GM12878 (cell line): ENCODE measurements around the gene DIABLO. TPM values are rescaled to one million over a fixed set of nuclear protein-coding genes. Genes with fewer than 3 reads are reported as not detected.

Experiments
- ATAC-seq: fragments of 200-7000 bp; cut with Tn5 transposase; 3 replicates; pipeline ENCODE4 v1.9.1; 2020; ENCODE audit warnings: mild to moderate bottlenecking, moderate library complexity
- Bru-seq: library from RNA; stranded (reverse); fragments of 400-500 nt; gene quantifications from one replicate; lab custom pipeline; 2021; lab: Mats Ljungman, UMichigan
- BruChase-seq, 2 experiments: library from RNA; stranded (reverse); fragments of 400-500 nt; gene quantifications; one replicate each; lab custom pipeline; 2021; lab: Mats Ljungman, UMichigan
- BruUV-seq: library from RNA; stranded (reverse); fragments of 400-500 nt; replicated peaks from 2 replicates; lab custom pipeline; 2021; lab: Mats Ljungman, UMichigan
- CTCF ChIA-PET: fragments of 300-600 bp; sonication (Branson Sonifier 250); formaldehyde crosslinking; extraction: SDS; loops from one replicate; lab custom pipeline; 2021; ENCODE audit warnings: inconsistent platforms; lab: Yijun Ruan, JAX
- POLR2A ChIA-PET: fragments of 350-600 bp; formaldehyde crosslinking; extraction: SDS; loops from one replicate; lab custom pipeline; 2021; ENCODE audit warnings: inconsistent platforms; lab: Charles Lee
- RAD21 ChIA-PET: fragments of 300-600 bp; sonication (Branson Sonifier 250); formaldehyde crosslinking; loops from one replicate; lab custom pipeline; 2023; ENCODE audit warnings: antibody characterized with exemption; ENCODE audit not compliant: unreplicated experiment; lab: Charles Lee
- SMC1A ChIA-PET: fragments of 300-600 bp; sonication (Branson Sonifier 250); formaldehyde crosslinking; loops from one replicate; lab custom pipeline; 2023; ENCODE audit not compliant: unreplicated experiment, uncharacterized antibody; lab: Charles Lee
- DNase-seq: peaks from one replicate; pipeline ENCODE4 v3.0.0-alpha.2; 2011; ENCODE audit warnings: low read depth, low spot score
- FAIRE-seq: peaks from 3 replicates; lab custom pipeline; 2011; peaks lifted over from hg19 to GRCh38; lab: Jason Lieb, UNC
- H2AFZ ChIP-seq: 2 replicates; pipeline ENCODE4 v1.6.0; 2011; ENCODE audit warnings: low read depth, low read length, control low read depth; ENCODE audit not compliant: control insufficient read depth
- H3K27ac ChIP-seq: 2 replicates; pipeline ENCODE4 v1.5.1; 2011; ENCODE audit warnings: control low read depth; ENCODE audit not compliant: control insufficient read depth, insufficient read depth
- H3K27me3 ChIP-seq, 2 experiments: replicated peaks in 1 of 2; 2 replicates each; pipeline versions ENCODE4 v1.6.0 to v1.6.1; 2011; ENCODE audit warnings: low read length in 1 of 2; ENCODE audit not compliant: control insufficient read depth in 2 of 2, insufficient read depth in 2 of 2
- H3K36me3 ChIP-seq, 2 experiments: 2 replicates each; pipeline ENCODE4 v1.5.1; 2011; ENCODE audit warnings: low read length in 1 of 2; ENCODE audit not compliant: control insufficient read depth in 2 of 2, insufficient read depth in 2 of 2
- H3K4me1 ChIP-seq: 2 replicates; pipeline ENCODE4 v1.6.1; 2011; ENCODE audit warnings: mild to moderate bottlenecking, low read length, moderate library complexity, mixed read lengths; ENCODE audit not compliant: control insufficient read depth, insufficient read depth
- H3K4me2 ChIP-seq: 2 replicates; pipeline ENCODE4 v1.6.0; 2011; ENCODE audit warnings: control low read depth; ENCODE audit not compliant: control insufficient read depth, insufficient read depth
- H3K4me3 ChIP-seq: fragments of 200-600 bp; sonication (generic); 2 replicates; pipeline ENCODE4 v1.5.1; 2016
- H3K79me2 ChIP-seq: 2 replicates; pipeline ENCODE4 v1.6.0; 2011; ENCODE audit warnings: low read length; ENCODE audit not compliant: control insufficient read depth, insufficient read depth
- H3K9ac ChIP-seq: 2 replicates; pipeline ENCODE4 v1.8.0; 2011; ENCODE audit warnings: low read length, control low read depth, mixed read lengths; ENCODE audit not compliant: control insufficient read depth, insufficient read depth
- H3K9me3 ChIP-seq: replicated peaks from 3 replicates; pipeline ENCODE4 v1.5.1; 2011; ENCODE audit warnings: mild to moderate bottlenecking, low read length; ENCODE audit not compliant: control insufficient read depth, insufficient read depth
- H4K20me1 ChIP-seq: 2 replicates; pipeline ENCODE4 v1.6.0; 2011; ENCODE audit not compliant: control insufficient read depth, insufficient read depth
- CREM ChIP-seq: IDR thresholded peaks from 2 replicates; pipeline ENCODE4 v1.6.1; 2014; ENCODE audit warnings: antibody characterized with exemption, low read depth
- GATAD2B ChIP-seq: fragments of 450-650 bp; conservative IDR thresholded peaks from 2 replicates; pipeline ENCODE4 v1.6.1; 2017; ENCODE audit warnings: low read depth, mild to moderate bottlenecking, moderate library complexity
- IRF3 ChIP-seq: fragments of 450-650 bp; IDR thresholded peaks from 2 replicates; pipeline ENCODE4 v1.6.1; 2014; ENCODE audit warnings: mild to moderate bottlenecking
- IRF5 ChIP-seq: fragments of 450-650 bp; IDR thresholded peaks from 2 replicates; pipeline ENCODE4 v1.6.1; 2017; ENCODE audit warnings: borderline replicate concordance
- JUND ChIP-seq: IDR thresholded peaks from 2 replicates; pipeline ENCODE4 v1.6.1; 2012; ENCODE audit warnings: low read depth, mild to moderate bottlenecking, low read length, improper control_type of control experiment, moderate library complexity
- SMAD5 ChIP-seq: IDR thresholded peaks from 2 replicates; pipeline ENCODE4 v1.6.1; 2016; ENCODE audit warnings: antibody characterized with exemption, low read depth
- SRF ChIP-seq, 2 experiments: IDR thresholded peaks; 2 replicates each; pipeline ENCODE4 v1.6.1; 2011; ENCODE audit warnings: low read depth in 2 of 2, low read length in 2 of 2, mild to moderate bottlenecking in 1 of 2, moderate library complexity in 1 of 2
- ZBED1 ChIP-seq: IDR thresholded peaks from 2 replicates; pipeline ENCODE4 v1.6.1; 2016; ENCODE audit warnings: borderline replicate concordance
- ZBTB4 ChIP-seq: fragments of 450-650 bp; formaldehyde crosslinking; IDR thresholded peaks from 2 replicates; pipeline ENCODE4 v1.4.0; 2022; ENCODE audit warnings: mild to moderate bottlenecking, moderate library complexity
- WGBS: methylation state at CpG from one replicate; pipeline ENCODE4 v1.1.6; 2016; ENCODE audit warnings: low lambda C conversion rate; ENCODE audit not compliant: insufficient replicate concordance, insufficient coverage; ENCODE audit errors: missing lambda C conversion rate; 5-methylcytosine and 5-hydroxymethylcytosine counted together
- in situ Hi-C: fragments of 300-500 bp; cut with MboI; formaldehyde crosslinking; loops from 9 replicates; pipeline ENCODE4 v1.14.3; 2018; ENCODE audit warnings: mixed read lengths
- intact Hi-C: fragments of 100-400 bp; cut with micrococcal nuclease; formaldehyde crosslinking; loops from one replicate; pipeline ENCODE4 v1.14.2; 2022; ENCODE audit not compliant: unreplicated experiment
- long read RNA-seq, 2 experiments: library from polyadenylated mRNA; unstranded; transcript quantifications; one replicate each; pipeline ENCODE4 v2.0.0, GENCODE V29; 2019 to 2020
- polyA minus RNA-seq, 3 experiments: library from RNA; depleted of rRNA, polyadenylated mRNA; stranded (reverse); fragments of >200 nt; gene quantifications; 2 replicates each; pipeline ENCODE4 v1.2.3, GENCODE V29; 2011
- polyA plus RNA-seq, 11 experiments: library from polyadenylated mRNA; depleted of rRNA in 4 of 11; unstranded in 6 of 11; stranded (reverse) in 5 of 11; fragments of >200 nt; fragmentation: Nextera tagmentation in 4 of 11; fragmentation: Illumina TruSeq in 1 of 11; extraction: Ambion mirVana in 4 of 11; extraction: Trizol in 1 of 11; gene quantifications; 1 replicate in 1 of 11; 2 replicates in 10 of 11; pipeline versions ENCODE4 v1.2.1 to v1.2.3, GENCODE V29; 2011 to 2016; ENCODE audit warnings: inconsistent platforms in 2 of 11, missing spikeins in 2 of 11, low read depth in 1 of 11
- total RNA-seq, 4 experiments: library from RNA; depleted of rRNA in 3 of 4; stranded (reverse); fragments of >200 nt in 3 of 4; fragmentation: Illumina TruSeq in 1 of 4; extraction: Trizol in 1 of 4; gene quantifications; 2 replicates each; pipeline versions ENCODE4 v1.2.1 to v1.2.3, GENCODE V29; 2013 to 2021

Gene DIABLO
- 71.5 and 75.5 TPM in 2 replicates for total RNA-seq (2013; cell fraction: nucleolus; rRNA removed)
- 46.6 and 56.9 TPM in 2 replicates for total RNA-seq (2014; rRNA removed)
- total RNA-seq (2014; rRNA removed; fragmentation: Illumina TruSeq; extraction: Trizol) = 47.1 and 47.4 TPM in 2 replicates
- 41.2 and 43.5 TPM in 2 replicates for total RNA-seq (2021)
- 28.3 TPM for polyA plus RNA-seq (2011; ENCODE audit: low read depth)
- 45.9 and 55.7 TPM in 2 replicates for polyA plus RNA-seq (2011; rRNA removed)
- polyA plus RNA-seq (2011; cell fraction: cytosol; rRNA removed) = 59.0 and 74.9 TPM in 2 replicates
- 43.2 and 44.1 TPM in 2 replicates for polyA plus RNA-seq (2011; cell fraction: nucleus; rRNA removed)
- polyA plus RNA-seq (2012) = 35.2 and 42.6 TPM in 2 replicates
- polyA plus RNA-seq (2014; fragmentation: Illumina TruSeq; extraction: Trizol) = 46.8 and 50.3 TPM in 2 replicates
- polyA plus RNA-seq (2014; fragmentation: Nextera tagmentation; extraction: Ambion mirVana) = 10 to 100 TPM; 18.3 to 21.1 TPM
- polyA plus RNA-seq (2014; rRNA removed) = 40.8 and 43.9 TPM in 2 replicates
- 10 to 100 TPM; 67.0 to 69.9 TPM for polyA plus RNA-seq (2016; fragmentation: Nextera tagmentation; extraction: Ambion mirVana)
- polyA minus RNA-seq (2011; rRNA and poly(A)+ RNA removed) = 34.6 and 53.2 TPM in 2 replicates
- 14.0 and 15.0 TPM in 2 replicates for polyA minus RNA-seq (2011; cell fraction: cytosol; rRNA and poly(A)+ RNA removed)
- polyA minus RNA-seq (2011; cell fraction: nucleus; rRNA and poly(A)+ RNA removed) = 23.7 and 37.4 TPM in 2 replicates
- percentile 87 among the genes with signal in this experiment for Bru-seq, nascent RNA
- BruChase-seq, experiment 1, labeled RNA remaining after a 6-hour chase = percentile 94 among the genes with signal in this experiment
- BruChase-seq, experiment 2, labeled RNA remaining after a 2-hour chase = percentile 90 among the genes with signal in this experiment
- long read RNA-seq, experiment 1, transcript DIABLO-203 (5 exons, 1,338 nt) = minor isoform, 6 of 64 reads
- long read RNA-seq, experiment 1, transcript DIABLO-207 (6 exons, 1,471 nt) = major isoform, 49 of 64 reads
- long read RNA-seq, experiment 1, partial matches to known transcripts = 0 of 64 reads
- long read RNA-seq, experiment 1, other reads (novel, unspliced or antisense) = 3 of 64 reads
- long read RNA-seq, experiment 2, transcript DIABLO-202 (6 exons, 1,336 nt) = minor isoform, 23 of 346 reads
- long read RNA-seq, experiment 2, transcript DIABLO-207 (6 exons, 1,471 nt) = major isoform, 293 of 346 reads
- long read RNA-seq, experiment 2, transcript DIABLO-201 (7 exons, 1,418 nt) = minor isoform, 5 of 346 reads
- long read RNA-seq, experiment 2, transcript DIABLO-203 (5 exons, 1,338 nt) = minor isoform, 8 of 346 reads
- long read RNA-seq, experiment 2, partial matches to known transcripts = 0 of 346 reads
- long read RNA-seq, experiment 2, other reads (novel, unspliced or antisense) = 5 of 346 reads

DNA sequence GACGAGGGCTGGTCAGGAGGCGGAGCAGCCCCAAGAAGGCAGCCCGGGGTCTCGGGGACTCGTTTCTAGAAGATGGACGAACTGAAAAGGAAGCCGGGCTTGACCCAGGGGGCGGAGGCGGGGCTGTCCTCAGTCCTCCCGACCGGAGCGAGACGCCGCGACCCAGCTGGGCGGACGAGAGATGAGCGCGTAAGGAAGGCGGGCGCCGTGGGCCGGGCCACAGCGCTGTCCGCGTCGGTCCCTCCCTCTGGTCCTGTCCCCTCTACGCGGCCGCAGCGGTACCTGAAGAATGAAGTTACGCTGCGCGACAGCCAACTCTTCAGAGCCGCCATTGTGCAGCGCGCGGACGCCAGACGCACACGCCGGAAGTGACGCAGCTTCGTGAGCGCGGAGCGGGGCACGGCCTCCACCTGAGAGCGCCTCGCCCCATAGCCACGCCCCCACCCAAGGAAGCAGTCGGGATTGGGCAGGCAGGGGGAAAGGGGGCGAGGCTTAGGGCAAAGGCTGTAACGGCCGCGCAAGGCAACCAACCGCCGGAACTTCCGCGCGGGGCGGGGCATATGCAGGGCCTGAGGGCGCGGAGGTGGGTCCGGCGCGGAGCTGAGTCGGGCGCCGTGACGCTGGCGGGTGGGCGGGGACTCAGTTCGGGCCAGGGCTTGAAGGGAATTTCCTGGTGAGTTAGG lies at the start of gene DIABLO:
Gene DIABLO (minus strand): TSS at position 370 of the 683 bp plus-strand sequence. CDS start 38 bp downstream, at position 332.
- CTCF ChIA-PET = interaction anchor here (0.5 to 2.4 kb wide), 4 partner anchors 42 to 1109 kb away, joined by 3 to 9 read pairs (median 4); no protein-coding TSS in a partner anchor
- H4K20me1 ChIP-seq = no peaks in the 10 kb centered on the region; the same call in 1 of the 2 replicates
- in situ Hi-C loops = no loop called here
- no TSS peak for BruUV-seq
- under 1% methylated on average over 66 of the region's 74 CpGs for WGBS
- SMC1A ChIA-PET = interaction anchor here (0.5 to 1.8 kb wide), 5 partner anchors 15 to 337 kb away, joined by 3 to 7 read pairs (median 4); partner anchors contain the start of genes PSMD9 and VPS33A
- H3K27ac ChIP-seq = peak within 1 kb of the TSS; percentile 91
- ATAC-seq (peak; percentile 97), DNase-seq (peak; percentile 96), FAIRE-seq (peak; percentile 100)
- peaks cover 23% of the 10 kb centered on the region for H3K79me2 ChIP-seq
- RAD21 ChIA-PET = interaction anchor here (0.9 to 1.2 kb wide), 3 partner anchors 41 to 307 kb away, joined by 3 to 10 read pairs (median 3); partner anchors contain the start of gene CFAP251
- H3K4me1 ChIP-seq = peaks cover 16% of the 10 kb centered on the region
- intact Hi-C loops = loop anchor here (1.0 kb wide), 1 partner anchor 40 kb away; the partner anchor contains the start of gene VPS33A
- no peaks in the 10 kb centered on the region for H3K9me3 ChIP-seq
- peak within 1 kb of the TSS; percentile 87 for H3K4me3 ChIP-seq
- peak within 1 kb of the TSS; percentile 88 for H2AFZ ChIP-seq
- H3K27me3 ChIP-seq = no peaks in the 10 kb centered on the region
- peak within 1 kb of the TSS; percentile 90 for H3K9ac ChIP-seq
- H3K36me3 ChIP-seq = peaks cover 2 to 7% of the 10 kb centered on the region in 2 experiments; a peak in 3 of 4 replicates
- POLR2A ChIA-PET = interaction anchor here (0.6 to 1.7 kb wide), 9 partner anchors 10 to 424 kb away, joined by 3 to 5 read pairs (median 4); no protein-coding TSS in a partner anchor
- peak within 1 kb of the TSS; percentile 96 for H3K4me2 ChIP-seq
- TF ChIP-seq ZBED1 = no peak
- TF ChIP-seq IRF3 = peak; percentile 40; the same call in 1 of the 2 replicates
- TF ChIP-seq SMAD5 = peak; percentile 83
- TF ChIP-seq GATAD2B = peak; percentile 61; the same call in 1 of the 2 replicates
- no peak for TF ChIP-seq JUND
- TF ChIP-seq CREM = peak; percentile 97
- no peak for TF ChIP-seq ZBTB4 (CRISPR knock-in tag)
- TF ChIP-seq IRF5 = no peak
- peak in 1 of 2 experiments; percentile 31; a peak in 2 of 4 replicates for TF ChIP-seq SRF (IDR thresholded peaks at IDR 0.05; ENCODE audit: low read depth in 2 of 2, low read length in 2 of 2)
